CD4-positive, alpha-beta T cell treated with Interleukin-6 for 4 hours (primary cell): Measurements from ENCODE around the gene HPCA.

ENCODE experiments used
- DNase-seq: peaks from one replicate; pipeline ENCODE4 v3.0.0-alpha.2; 2020; ENCODE audit warnings: mixed read lengths

Gene HPCA

DNA sequence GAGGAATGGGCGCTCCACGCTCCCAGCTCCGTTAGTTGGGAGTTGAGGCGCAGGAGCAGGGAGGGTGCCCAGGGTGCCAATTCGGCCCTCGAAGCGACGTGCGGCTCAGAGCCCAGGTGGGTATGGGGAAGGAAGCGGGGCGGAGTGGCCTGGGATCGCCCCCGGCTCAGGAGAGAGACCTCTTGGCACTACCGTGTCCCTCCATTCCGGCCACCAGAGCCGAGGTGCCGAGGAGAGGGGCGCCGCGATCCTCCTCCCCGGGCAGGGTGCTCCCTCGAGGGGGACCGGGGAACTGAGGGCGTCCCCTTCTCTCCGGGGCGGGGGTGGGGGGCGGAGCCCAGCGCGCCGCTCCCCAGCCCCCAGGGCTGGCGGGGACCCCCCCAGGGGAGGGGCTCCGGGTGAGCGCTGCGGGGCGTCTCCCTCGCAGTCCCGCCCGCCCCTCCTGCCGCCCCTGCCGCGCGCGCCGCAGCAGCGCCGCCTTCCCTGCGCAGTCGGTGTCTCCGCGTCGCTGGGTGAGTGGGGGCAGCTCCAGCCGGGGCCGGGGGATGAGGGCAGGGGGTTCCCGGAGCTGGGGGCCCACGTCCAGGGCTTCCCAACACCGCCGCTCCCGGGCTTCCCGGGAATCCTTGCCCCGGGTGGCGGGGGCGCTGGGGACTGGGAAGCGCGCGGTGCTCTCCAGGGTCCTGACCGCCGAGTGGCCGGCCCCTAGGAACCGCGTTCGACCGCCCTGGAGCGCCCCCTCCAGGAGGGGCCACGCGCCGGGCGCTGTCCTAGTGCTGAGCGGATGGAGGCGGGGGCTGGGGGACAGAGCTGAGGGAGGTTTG, at the start of gene HPCA:
Gene HPCA, plus strand, starts transcription at position 488 of the 824 bp plus-strand sequence. CDS start 2,408 bp downstream, outside the sequence.
- DNase-seq, result no peak

DNA sequence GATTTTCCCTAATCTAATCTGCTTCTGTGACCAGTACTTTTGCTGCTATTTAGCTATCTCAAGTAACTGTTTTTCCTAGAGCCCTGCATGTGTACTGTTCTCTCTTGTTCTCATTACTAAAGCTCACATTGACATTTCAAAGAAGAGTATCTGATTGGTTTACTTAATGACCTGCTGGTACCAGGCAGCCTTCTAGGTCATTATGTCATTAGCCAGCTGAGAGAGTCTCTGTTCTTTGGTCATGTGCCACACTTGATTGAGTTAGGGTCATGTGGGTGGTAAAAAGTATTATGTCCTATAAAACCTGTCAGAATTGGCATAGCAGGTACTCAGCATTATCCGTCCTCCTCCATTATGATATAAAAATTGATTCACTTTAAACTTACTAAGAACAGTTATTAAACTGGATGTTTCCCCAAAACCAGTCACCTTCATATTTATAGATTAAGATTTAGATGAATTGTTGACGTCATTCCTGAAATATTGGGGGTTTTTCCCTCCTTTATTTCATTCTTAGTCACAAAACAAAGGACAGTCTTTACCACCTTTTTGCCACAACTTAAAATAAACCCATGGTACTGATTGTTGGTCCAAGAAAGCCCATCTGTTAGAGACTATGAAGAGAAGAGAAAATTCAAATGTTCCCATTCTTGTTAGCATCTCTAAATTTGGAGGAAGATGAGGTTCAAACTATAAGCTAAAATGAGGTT, 37.8 kb upstream of the HPCA start:
- DNase-seq, result no peak

DNA sequence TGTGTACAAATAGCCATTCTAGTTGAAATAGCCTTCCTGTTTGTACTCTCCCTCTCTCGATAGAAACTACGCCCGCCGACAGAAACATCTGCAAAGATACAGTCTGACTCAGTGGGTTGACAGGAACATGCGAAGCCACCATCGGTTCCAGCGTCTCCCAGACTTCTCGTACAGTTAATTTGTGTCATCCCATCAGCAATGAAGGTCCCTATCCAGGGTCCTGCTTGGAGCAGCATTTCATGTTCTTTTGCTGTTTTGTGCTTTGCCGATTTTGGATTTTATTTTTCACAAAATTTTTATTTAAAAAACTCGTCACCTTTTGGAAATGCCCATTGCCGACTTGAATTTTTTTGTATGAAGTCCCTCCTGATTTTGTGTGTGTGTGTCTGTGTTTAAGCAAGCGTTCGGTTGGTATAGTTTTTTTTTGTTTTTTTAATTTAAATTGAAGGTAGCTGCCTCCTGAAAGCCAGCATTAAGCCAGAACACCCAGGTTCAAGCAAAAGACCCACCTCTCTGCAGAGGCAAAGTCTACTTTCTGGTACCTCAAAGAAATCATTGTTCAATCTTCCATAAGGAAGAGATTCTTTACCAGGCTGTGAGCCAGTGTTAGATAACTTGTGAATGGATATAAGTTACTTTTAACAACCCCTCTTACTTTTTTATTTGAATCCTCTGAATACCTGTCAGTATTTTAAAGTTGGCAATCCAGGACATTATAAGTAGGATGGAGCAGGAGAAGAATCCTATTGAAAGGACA, 30.3 kb upstream of the HPCA start:
- no peak for DNase-seq

DNA sequence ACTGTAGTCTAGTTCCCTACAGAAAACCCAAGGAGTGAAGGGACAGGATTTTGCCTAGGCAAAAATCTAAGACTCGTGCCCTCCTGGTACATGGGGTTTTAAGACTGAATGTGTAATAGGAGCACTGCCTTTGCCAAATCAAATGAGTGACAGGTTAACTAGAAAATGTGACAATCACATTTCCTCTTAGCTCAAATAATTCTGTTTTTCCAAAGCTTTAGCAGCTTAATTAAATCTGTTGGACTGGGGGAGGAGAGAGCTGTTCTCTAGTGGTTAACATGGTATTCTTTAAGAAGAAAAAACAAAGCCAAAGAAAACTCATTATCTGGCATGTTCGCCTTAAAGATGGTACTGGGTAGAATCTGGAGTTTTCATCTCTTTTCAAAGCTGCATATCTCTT, 28.2 kb upstream of the HPCA start:
- DNase-seq, result no peak

DNA sequence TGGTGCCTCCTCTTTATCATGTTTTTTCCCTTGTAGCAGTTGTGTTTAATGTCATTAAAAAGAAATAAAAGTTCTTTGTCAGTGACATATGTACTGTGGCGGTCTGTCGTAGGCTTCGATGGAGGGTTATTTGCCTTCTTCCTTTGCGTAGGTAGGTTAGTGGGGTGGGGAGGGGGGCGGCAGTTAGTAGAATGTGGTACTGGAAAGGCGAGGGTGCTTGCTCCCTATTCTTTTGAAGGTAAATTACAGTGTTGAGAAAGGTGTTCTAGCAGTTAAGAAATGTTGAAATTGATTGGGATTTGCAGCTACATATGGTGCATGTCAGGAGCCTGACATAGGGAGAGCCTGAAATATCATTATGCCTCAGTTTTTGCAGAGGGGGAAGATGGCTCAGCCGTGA, 27.5 kb upstream of the HPCA start:
- DNase-seq, result no peak

DNA sequence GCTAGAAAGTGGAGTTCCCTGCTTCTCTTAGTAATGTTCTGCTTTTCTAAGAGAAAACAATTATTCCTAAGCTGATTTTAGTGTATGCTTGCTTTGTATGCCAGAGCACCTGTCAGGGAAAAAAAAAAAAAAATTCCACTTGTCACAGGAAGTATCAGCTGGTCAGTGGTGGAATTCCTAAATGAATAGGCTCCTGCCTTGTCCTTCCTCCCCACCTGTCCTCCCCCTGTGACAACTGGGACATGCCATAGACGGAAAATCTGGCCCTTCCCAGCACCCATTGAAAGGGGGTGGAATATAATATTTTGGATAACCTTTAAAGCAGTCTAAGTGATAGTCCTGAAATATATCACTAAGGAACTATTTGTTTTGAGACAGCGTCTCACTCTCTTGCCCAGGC, 26.4 kb upstream of the HPCA start:
- no peak for DNase-seq

DNA sequence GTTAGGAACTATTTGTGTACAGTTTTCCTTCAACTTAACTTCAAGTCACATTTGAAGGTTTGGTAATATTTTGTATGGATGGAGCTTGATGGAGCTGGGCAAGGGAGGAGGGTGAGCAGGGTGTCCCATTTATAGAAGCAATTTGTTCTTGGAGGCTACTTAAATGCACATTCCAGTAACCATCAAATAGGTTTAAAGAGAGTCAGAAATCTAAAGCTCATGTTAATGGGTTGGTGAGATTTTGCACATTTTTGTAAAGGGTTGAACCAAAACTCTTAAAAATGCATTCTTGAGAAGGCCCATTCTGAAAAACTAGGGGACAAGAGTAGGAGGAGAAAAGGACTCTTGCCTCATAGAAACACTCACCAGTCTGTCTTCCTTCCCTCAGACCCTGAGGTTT, 25.7 kb upstream of the HPCA start:
- no peak for DNase-seq

DNA sequence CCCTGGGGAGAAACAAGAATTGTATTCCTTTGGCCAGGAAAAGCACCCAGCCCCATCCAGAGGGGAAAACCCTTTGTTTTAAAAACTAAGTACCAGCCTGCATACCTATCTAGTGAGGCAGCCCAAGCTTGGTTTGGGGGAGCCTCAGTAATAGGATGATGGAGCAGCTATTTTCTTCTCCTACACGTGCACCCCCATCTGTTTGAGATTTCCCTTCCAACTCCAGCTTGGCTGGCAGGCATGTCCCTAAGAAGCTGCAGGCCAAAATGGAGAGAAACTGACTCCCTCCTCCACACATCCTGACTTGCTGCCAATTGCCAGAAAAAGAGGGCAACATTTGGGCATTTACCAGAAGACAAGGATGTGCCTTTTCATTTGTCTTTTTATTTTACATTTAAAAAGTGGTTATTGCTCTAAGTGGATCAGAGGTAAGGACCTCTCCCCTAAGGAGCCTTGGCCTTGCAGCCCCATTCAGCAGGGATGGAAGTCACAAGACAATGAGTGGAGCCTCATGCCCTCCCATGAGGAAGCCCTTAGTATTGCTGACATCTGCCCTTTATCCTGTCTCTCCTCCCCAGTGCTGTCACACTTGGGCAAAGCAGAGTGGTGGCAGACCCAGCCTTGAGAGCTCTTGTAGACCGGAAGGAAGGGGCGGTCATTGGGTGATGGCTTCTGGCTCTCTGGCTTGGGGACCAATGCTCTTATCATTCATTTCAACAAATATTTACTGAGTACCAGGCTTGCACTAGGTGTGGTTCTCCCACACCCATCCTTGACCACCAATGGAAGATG, 24.2 kb upstream of the HPCA start:
- DNase-seq, result no peak

DNA sequence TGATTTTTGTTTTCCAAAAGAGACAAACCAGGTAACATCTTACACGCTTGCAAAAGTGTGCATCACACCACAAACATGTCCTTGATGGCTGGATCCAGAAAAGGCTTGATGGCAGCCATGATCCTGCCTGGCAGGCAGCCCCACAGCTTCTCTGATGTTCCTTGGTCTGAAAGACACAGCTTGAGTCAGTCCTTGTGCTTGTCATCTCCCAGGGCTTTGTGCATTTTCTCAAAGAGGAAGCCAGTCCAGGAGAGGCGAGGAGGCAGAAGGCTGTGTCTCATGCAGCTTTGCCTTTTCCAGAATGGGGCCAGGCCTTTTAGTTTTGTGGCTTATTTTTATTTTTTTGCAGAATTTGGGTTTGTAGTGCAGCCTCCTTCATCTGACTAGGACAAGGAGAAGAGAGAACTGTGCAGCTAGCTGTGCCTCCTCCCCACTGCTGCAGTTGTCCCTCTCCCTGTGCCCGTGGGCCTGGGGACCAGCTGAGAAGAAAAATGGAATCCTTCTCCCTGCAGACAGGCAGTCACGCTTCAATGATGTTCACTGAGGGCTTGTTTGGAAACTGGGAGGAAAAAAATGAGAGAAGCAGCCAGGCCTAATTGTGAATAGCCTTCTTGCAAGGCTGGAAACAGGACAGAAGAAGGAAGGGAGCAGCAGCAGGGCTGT, 22.9 kb upstream of the HPCA start:
- no peak for DNase-seq

DNA sequence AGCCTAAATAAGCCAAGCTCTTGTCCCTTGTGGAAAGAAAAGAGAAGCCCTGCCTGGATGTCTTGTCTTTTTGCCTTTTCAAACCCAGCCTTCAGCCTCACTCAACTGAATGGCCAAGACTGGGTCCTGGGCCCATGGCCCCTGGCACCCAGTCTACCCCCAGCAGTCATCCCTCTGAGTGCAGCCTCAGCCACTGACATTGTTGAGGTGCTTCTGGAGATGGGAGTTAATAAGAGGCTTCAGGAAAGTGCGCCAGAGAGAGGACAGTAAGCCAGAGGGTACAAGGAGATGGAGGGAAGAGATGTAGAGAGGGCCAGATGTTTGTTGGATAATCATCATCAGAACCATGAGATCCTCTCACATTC, 22.4 kb upstream of the HPCA start:
- no peak for DNase-seq

DNA sequence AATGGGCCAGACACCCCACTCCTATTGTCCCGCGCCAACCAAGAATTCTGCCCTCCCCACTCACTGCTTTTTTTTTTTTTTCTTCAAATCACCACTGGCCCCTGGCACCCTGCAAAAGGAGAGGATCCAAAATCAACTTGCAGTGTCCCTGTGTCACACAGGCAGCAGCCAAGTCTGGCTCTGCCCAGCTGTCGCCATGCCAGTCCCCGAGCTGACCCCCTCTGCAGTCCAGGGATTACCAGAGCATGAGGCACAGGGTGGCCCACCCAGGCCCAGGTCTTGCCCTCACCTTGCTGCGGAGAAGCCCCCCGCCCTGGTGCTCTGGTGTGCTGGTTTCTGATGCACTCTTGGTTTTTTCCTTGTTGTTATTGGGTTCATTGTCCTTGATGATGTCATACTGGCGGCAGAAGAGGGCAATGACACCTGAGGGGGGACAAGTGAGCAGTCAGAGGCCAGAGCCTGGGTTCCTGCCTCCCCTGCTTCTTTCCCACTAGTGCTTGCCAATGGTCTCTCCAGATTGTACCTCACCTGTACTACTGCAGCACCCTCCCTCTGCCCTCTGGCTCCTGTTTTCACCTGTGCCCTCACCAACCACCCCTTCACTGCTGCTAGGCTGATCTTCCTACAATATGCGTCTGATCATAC, 21.8 kb upstream of the HPCA start:
- DNase-seq, result no peak

DNA sequence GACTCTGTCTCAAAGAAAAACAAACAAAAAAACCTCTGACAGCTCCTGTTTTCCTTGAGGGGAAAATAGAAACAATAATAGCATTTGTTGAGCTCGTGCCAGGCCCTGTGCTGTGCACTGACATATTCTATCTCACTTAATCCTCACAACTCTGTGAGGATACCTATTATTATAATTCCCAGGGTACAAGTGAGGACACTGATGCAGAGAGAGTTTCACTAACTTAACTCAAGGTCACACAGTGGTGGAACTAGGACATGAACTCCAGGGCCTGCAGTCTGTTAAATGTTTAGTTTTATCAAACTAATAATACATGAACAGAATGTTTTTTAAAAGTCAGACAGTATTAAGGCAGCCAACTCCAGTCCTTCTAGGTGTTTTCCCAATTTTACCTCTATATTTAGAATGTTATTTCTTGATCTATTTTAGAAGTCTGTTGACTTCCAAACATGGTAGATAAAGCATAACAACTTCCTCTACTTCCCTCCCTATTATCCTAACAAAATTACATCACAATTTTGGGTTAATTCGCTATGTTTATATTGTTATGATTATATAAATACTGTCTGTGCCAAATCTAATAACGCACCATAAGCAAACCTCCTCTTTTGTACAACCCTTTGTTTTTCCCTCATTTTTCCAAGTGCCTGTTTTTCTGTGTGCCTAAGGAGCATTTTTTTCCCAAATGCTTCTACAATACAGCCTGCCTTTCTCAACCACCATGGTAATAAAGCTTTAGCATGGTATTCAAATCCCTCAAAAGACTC, 20.5 kb upstream of the HPCA start:
- no peak for DNase-seq

DNA sequence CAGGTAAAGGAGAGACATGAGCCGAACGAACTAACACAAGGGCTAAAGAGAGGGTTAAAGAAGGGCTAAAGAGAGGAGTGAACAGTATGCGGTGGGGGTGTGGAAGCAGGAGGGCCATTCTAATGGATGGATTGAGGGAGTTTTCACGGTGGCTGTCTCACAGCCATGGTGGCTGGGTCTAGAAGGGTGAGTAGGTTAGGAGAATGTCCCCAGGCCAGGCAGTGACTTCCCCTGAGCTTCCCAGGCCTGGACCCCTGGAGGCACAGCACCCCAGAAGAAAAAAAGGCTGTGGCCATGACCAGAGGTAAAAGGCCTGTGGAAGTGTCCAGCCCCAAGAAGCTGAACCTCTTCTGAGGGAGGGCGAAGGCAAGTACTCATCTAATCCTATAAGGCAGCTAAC, 19.1 kb upstream of the HPCA start:
- no peak for DNase-seq

DNA sequence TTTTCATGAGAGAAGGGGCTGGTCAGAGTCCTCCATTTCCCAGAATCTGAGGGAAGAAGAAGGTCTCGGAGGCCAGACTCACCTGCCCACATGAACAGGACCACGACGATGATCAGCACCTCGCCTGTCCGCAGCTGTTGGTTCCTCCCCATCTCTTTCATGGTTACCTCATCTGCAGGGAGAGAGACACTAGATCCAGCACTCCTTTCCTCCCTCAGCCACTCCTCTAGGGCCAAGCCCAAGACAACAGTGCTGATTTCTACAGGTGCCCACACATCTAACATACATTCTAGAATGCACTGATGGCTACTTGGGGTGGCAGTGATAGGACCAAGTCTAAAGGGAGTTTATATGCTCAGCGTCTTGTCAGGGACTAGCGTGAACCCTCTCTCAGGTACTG, 18.6 kb upstream of the HPCA start:
- no peak for DNase-seq

DNA sequence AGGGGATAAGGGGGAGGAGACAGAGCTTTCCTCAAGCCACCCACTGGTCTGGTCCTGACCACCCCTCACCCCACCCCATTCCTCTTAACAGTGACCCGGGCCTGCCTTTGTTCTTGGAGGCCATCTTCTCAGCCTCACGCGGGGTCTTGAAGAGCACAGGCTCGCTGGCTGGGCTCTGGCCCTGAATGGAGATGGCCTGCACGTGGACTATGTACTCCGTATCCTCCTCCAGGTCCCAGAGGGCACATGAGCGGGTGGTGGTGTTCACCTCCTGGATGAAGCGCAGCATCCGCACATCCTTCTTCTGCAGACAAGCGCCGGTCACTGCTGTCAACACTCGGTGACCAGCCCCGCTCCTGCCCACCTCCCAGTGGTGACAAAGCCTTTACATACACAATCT, 18.2 kb upstream of the HPCA start:
- DNase-seq, result no peak

DNA sequence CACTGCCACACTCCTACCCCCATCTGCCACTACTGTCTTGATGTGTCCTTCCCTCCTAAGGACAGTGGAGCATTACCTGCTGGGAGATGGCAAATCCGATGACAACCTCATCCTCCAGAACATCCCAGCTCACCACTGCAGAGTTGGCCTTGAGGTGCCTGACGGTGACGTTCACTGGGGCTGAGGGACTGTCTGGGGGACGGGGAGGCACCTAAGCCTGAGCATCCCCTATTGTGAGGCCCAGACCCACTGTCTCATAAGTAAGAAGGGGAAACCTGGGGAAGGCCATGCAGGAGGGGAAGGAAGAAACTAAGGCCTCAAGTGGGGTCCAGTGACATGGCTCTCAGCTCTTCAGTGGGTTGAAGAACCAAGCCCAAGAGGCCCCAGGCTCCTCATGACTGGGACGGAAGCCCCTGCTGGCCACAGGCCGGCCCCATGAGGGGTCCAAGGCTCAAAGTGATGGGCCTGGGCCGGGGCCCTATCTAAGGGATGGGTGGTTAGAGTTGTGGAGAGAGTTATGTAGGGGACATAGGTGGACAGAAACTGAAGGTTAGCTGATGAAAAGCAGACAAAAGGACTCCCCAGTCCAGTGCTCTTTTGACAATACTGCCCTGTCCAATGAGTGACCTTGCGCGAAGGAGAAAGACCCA, 17.4 kb upstream of the HPCA start:
- DNase-seq, result no peak

DNA sequence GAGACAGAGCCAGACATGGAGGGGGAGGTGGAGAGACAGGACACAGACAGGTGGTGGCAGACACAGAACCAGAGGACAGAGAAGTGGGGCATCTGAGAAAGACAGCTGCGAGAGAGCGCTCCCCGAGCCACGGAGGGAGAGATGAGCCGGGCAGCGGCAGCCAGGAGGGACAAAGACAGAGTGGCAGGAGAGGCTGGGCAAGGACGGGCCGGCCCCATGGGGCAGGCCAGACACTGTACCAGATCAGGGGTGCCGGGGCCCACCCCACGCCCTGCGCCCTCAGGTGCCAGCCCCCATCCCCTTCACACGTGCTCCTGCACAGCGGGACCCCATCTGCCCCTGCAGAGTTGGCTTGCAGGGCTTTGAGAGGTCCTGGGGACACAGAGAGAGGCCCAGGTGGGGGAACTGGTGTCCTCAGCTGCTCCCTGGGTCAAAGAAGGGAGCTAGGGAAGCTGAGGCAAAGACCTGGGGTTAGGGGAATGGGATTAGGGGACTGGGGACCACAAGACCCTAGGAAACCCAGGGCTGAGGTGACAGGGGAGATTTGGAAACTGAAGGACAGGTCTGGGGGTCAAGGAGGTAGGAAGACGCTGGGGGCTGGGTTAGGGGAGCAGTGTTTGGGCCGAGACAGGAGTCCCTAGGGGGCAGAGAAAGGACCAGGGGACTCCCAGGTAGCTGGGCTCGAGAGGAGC, 16.2 kb upstream of the HPCA start:
- no peak for DNase-seq

DNA sequence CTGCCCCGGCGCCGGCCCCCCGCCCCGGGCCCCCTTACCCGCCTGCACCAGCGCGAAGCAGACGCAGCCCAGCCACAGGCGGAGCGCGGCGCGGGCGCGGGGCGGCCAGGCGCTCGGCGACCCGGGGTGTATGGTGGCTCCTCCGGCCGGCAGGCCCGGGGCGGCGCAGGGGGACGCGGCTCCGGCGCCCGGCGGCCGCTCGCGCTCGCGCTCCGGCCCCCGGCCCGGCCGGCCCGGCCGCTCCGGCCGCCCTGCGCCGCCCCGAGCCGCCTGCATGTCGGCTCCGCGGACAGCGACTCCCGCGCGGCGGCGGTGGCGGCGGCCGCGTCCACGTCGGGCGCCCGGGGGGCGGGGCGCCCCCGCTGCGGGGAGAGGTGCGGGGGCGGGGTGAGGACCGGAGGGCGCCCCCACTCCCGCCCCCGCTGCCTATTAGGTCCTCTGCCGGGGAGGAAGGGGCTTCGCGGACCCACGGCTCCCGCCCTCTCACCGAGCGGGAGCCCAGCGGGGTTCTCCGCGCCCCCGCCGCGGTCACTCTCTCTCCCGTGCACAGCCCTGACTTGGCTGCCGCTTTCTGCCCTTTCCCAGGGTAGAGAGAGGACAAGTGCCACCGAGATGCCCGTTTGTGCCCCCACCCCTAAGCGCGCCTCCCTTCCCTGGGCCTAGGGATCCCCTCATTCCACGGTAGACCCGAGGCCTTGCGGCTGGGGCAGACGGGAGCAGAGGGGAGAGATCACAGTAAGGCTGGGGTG, 15.5 kb upstream of the HPCA start, which contains the start of gene FNDC5:
Gene FNDC5, minus strand, starts transcription at position 298 of the 749 bp plus-strand sequence.
- DNase-seq, result no peak
